ENCODE measurements around the gene RAD21L1.
"Not testable (repeated sequence)": the region's sequence is repeated elsewhere in the genome, so short reads cannot be mapped to it uniquely, and the experiment has no call there.

Gene RAD21L1

GRCh38 chr20:1232286-1233111 lies 6.7 kb downstream of the RAD21L1 start:
- TF ChIP-seq, protein P1, sequence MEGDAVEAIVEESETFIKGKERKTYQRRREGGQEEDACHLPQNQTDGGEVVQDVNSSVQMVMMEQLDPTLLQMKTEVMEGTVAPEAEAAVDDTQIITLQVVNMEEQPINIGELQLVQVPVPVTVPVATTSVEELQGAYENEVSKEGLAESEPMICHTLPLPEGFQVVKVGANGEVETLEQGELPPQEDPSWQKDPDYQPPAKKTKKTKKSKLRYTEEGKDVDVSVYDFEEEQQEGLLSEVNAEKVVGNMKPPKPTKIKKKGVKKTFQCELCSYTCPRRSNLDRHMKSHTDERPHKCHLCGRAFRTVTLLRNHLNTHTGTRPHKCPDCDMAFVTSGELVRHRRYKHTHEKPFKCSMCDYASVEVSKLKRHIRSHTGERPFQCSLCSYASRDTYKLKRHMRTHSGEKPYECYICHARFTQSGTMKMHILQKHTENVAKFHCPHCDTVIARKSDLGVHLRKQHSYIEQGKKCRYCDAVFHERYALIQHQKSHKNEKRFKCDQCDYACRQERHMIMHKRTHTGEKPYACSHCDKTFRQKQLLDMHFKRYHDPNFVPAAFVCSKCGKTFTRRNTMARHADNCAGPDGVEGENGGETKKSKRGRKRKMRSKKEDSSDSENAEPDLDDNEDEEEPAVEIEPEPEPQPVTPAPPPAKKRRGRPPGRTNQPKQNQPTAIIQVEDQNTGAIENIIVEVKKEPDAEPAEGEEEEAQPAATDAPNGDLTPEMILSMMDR (IDR thresholded peaks at IDR 0.05; ENCODE audit: low read depth, low read length) = no peak

DNA sequence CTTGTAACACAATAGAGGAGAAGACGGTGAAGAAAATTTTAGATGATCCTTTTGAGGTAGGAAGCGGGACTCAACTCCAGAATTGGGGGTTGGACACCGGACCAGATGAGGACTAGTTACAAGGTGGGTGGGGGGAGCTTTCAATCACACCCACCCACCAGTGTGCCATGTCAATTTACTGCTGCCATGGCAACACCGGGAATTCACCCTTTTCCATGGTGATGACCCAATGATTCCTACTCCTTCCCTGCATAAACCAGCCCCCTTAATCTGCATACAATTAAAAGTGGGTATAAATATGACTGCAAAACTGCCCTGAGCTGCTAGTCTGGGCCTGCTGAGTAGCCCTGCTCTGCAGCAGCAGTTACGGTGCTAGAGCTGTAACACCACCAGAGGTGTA lies 14.7 kb downstream of the RAD21L1 start:
- TF ChIP-seq, protein P1 (IDR thresholded peaks at IDR 0.05; ENCODE audit: low read depth, low read length) = no peak
- DNase-seq (ENCODE audit: extremely low read depth, low read depth) = no peak

More at GRCh38 chr20:1232286-1233111, 6.7 kb downstream of the RAD21L1 start:
- DNase-seq (ENCODE audit: extremely low read depth, low read depth) = no peak

GRCh38 chr20:1241456-1241855 lies 15.6 kb downstream of the RAD21L1 start:
- TF ChIP-seq, protein P1 (IDR thresholded peaks at IDR 0.05; ENCODE audit: low read depth, low read length) = no peak
- DNase-seq (ENCODE audit: extremely low read depth, low read depth) = no peak

DNA sequence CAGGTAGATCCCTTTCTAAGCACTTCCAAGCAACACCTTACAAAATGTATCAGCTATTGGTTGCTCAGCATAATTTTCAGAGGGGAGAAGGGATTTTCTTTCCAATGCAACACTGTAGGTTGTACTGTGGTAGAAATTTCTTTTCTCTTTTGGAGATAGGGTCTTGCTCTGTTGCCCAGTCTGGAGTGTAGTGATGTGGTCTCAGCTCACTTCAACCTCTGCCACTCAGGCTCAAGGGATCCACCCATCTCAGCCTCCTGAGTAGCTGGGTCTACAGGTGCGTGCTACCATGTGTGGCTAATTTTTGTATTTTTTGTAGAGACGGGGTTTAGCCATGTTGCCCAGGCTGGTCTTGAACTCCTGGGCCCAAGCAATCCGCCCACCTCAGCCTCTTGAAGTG lies 16.3 kb downstream of the RAD21L1 start:
- TF ChIP-seq, protein P1 (IDR thresholded peaks at IDR 0.05; ENCODE audit: low read depth, low read length) = no peak
- no peak for DNase-seq (ENCODE audit: extremely low read depth, low read depth)

GRCh38 chr20:1242530-1242929 lies 16.7 kb downstream of the RAD21L1 start:
- peak; percentile 14 for DNase-seq (ENCODE audit: extremely low read depth, low read depth)
- TF ChIP-seq, protein P1 (IDR thresholded peaks at IDR 0.05; ENCODE audit: low read depth, low read length) = no peak

DNA sequence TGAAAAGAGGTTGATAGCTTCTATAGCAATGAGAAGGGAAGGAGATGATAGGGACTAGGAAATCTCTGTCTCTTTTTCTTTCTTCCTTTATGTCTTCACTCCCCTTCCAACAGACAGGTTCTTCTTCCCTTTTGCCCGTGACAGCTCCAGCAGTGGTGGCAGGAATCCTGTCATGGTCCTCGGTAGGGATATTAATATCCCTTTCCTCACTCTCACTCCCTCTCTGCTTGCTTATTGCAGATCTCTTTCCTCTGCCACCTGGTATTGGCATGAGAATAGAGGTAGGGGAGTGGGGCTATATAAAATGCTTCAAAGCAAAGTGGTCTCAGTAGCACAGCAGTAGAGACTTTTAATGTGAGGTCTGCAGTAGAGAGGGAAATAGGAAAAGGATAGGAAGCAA lies 19.7 kb downstream of the RAD21L1 start:
- TF ChIP-seq, protein P1 (IDR thresholded peaks at IDR 0.05; ENCODE audit: low read depth, low read length) = no peak
- no peak for DNase-seq (ENCODE audit: extremely low read depth, low read depth)

DNA sequence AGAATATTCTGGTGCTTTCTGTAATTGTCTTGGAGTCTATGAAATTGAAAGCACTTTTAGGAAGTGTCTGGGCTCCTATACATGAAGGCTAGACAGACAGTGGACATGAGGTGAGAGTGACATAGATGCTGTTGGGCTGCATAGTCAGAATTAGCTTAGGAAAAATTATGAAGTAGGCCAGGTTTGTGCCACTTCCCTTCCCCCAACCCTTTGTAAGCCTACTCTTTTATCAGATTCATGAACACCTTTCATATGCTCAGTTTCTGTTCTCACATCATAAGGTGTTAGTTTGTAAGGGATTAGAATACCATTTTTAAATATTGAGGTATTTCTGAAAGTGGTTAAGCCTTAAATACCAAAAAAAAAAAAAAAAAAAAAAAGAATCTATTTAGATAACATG lies 21.8 kb downstream of the RAD21L1 start:
- no peak for DNase-seq (ENCODE audit: extremely low read depth, low read depth)
- TF ChIP-seq, protein P1 (IDR thresholded peaks at IDR 0.05; ENCODE audit: low read depth, low read length) = no peak

GRCh38 chr20:1250282-1250681 lies 24.4 kb downstream of the RAD21L1 start:
- DNase-seq (ENCODE audit: extremely low read depth, low read depth) = not testable (repeated sequence)

All from AG09319 (cell line).